LNCaP clone FGC (cell line): ENCODE data around the gene GCAT.

Source experiments
- DNase-seq: peaks from one replicate; pipeline ENCODE4 v3.0.0-alpha.2; 2011; ENCODE audit warnings: low read depth
- H3K4me3 ChIP-seq: 2 replicates; pipeline ENCODE4 v1.5.1; 2011; ENCODE audit warnings: mild to moderate bottlenecking, low read depth, low read length, control low read depth
- CTCF ChIP-seq: IDR thresholded peaks from 2 replicates; pipeline ENCODE4 v1.5.1; 2012; ENCODE audit warnings: mild to moderate bottlenecking; ENCODE audit not compliant: control insufficient read depth, insufficient read depth; ENCODE audit errors: extremely low read depth

Gene GCAT

GRCh38 chr22:37818409-37819104, 10.8 kb downstream of the GCAT start:
- no peak overlapping the region for H3K4me3 ChIP-seq
- no peak for DNase-seq
- TF ChIP-seq CTCF, result no peak

- no peak overlapping the region for H3K4me3 ChIP-seq
- TF ChIP-seq CTCF, result no peak
- DNase-seq, result no peak
These were observed 11.3 kb downstream of the GCAT start for GRCh38 chr22:37819105-37819433.

- TF ChIP-seq CTCF, result no peak
- H3K4me3 ChIP-seq, result no peak overlapping the region
- DNase-seq, result no peak
These were observed 12.6 kb downstream of the GCAT start for GRCh38 chr22:37820350-37820749.

- no peak for TF ChIP-seq CTCF
- no peak overlapping the region for H3K4me3 ChIP-seq
- DNase-seq, result no peak
These were observed 14.5 kb downstream of the GCAT start for GRCh38 chr22:37822079-37822833.

- no peak for TF ChIP-seq CTCF
- no peak within 1 kb of the TSS for H3K4me3 ChIP-seq
- no peak for DNase-seq
These were observed 15.6 kb downstream of the GCAT start, which contains the start of gene GALR3 for GRCh38 chr22:37823134-37823985. TSS of gene GALR3 (plus strand) at chr22:37823382. CDS start at chr22:37823407, 25 bp downstream.

- no peak for TF ChIP-seq CTCF
- DNase-seq, result no peak
- H3K4me3 ChIP-seq, result no peak overlapping the region
These were observed 17.2 kb downstream of the GCAT start for GRCh38 chr22:37824674-37825641.
